ENCODE results near the gene MRTFA.
"Not testable (repeated sequence)": the region's sequence is repeated elsewhere in the genome, so short reads cannot be mapped to it uniquely, and the experiment has no call there.

The MRTFA gene

DNA sequence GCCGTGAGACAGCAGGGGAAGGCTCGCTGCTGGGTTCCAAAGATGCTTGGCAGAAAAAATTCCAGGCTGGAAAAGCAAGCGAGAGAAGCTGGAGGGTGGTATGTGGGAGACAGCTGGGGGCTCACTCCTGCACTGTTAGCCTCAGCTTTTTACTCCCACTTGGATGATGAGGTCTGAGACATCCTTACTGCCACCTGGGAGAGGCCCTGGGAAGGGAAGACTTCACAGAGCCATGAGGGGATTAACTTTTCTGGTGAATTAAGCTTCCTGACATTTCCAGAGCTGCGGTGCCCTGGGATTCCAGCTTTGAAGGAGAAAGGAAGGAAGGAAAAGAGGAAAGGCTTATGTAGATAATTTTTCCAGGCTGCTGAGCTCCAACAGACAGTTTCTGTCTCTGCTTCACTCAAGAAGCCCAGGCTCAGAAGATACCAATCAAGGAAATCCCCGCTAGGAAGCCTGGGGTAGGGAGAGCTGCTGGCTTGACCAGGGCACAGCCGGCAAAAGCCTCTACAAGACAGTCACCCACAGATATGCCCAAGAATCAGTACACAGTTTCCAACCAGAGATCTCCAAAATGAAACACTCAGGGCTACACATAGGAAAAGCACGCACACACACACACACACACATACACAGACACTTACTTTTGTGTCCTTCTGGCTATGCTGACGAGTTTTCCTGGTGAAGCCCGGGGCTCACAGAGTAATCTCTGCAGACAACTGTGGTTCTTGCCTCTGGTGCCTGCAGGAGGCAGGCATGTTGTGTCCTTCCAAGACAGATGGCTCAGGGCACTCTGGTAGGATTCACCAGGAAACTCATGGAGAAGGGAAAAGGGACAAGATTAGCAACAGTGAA is 43.7 kb upstream of the MRTFA start:
- Histone ChIP-seq H3K27ac (no peak overlapping the region), H3K36me3 (no peaks in the 10 kb centered on the region), H3K4me3 (ENCODE audit: low read depth in 1 of 2, low read length in 1 of 2) (no peak overlapping the region), H3K4me1 (ENCODE audit: control insufficient read depth in 1 of 2, insufficient read depth in 1 of 2, low read depth in 1 of 2, low read length in 1 of 2) (no peaks in the 10 kb centered on the region), H3K27me3 (peaks cover 63% of the 10 kb centered on the region), H3K9me3 (no peaks in the 10 kb centered on the region)
- TF ChIP-seq, protein P1, sequence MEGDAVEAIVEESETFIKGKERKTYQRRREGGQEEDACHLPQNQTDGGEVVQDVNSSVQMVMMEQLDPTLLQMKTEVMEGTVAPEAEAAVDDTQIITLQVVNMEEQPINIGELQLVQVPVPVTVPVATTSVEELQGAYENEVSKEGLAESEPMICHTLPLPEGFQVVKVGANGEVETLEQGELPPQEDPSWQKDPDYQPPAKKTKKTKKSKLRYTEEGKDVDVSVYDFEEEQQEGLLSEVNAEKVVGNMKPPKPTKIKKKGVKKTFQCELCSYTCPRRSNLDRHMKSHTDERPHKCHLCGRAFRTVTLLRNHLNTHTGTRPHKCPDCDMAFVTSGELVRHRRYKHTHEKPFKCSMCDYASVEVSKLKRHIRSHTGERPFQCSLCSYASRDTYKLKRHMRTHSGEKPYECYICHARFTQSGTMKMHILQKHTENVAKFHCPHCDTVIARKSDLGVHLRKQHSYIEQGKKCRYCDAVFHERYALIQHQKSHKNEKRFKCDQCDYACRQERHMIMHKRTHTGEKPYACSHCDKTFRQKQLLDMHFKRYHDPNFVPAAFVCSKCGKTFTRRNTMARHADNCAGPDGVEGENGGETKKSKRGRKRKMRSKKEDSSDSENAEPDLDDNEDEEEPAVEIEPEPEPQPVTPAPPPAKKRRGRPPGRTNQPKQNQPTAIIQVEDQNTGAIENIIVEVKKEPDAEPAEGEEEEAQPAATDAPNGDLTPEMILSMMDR (IDR thresholded peaks at IDR 0.05) = no peak

DNA sequence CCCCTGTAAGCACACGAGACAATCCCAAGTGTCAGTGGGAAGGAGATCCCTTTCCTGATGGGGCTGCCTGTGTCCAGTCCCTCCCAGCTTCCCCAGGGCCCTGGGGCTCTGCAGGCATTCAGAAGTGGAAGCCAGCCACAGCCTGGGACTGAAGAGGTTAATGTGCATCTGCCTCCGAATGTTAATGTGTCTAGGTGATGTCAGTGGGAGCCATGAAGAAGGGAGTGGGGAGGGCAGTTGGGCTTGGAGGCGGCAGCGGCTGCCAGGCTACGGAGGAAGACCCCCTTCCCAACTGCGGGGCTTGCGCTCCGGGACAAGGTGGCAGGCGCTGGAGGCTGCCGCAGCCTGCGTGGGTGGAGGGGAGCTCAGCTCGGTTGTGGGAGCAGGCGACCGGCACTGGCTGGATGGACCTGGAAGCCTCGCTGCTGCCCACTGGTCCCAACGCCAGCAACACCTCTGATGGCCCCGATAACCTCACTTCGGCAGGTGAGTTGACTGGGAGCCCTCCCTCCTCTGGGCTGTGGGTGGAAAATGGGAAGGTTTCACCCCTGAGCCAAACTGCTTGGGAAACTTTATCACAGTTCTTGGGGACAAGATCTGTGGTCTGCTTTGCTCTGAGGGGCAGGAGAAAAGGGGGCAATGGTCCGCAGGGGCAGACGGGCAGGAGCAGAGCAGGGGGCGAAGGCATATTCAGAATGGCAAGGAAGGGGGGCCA is 42.9 kb upstream of the MRTFA start, which contains the start of gene MCHR1:
TSS of gene MCHR1 (plus strand) at position 236 of the 715 bp plus-strand sequence. CDS start at position 405, 169 bp downstream.
- Histone ChIP-seq H3K36me3 (no peaks in the 10 kb centered on the region), H3K9me3 (no peaks in the 10 kb centered on the region), H3K4me1 (ENCODE audit: control insufficient read depth in 1 of 2, insufficient read depth in 1 of 2, low read depth in 1 of 2, low read length in 1 of 2) (no peaks in the 10 kb centered on the region), H3K27ac (no peak within 1 kb of the TSS), H3K4me3 (ENCODE audit: low read depth in 1 of 2, low read length in 1 of 2) (no peak within 1 kb of the TSS), H3K27me3 (peaks cover 63% of the 10 kb centered on the region)
- TF ChIP-seq, protein P1 (IDR thresholded peaks at IDR 0.05) = no peak

DNA sequence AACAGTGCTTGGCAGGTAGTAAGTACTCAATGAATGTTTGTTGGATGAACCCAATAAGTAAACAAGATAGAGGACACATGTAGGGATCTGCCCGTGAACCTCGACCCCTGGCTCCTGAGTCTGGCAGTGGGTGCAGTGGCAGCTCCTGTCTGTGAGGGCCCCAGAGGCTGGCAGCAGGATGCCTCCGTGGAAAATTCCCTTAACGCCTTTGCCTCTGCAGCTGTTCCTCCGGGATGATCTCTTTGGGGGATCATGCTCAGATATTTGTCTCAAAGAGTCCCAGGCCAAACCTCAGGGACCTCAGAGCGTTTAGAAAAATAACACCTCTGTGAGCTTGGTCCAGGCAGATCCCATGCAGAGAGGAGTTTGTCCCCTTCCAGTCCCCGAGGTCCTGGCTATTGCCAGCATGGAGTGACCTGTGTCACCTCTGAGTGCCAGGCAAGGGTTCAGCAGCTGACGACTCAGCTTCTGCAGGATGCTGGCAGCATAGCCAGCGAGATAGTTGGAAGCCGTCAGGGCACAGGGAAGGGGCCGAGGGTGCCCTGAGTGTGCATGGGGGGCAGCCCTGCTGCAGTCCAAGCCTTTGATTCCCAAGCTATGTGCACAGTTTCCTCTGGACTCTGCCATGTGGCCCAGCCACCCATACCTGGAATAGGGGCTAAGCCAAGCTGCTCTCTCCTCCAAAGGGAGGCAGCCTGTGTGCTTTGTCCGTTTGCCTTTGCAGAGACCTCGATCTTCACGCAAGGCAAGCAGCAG is 42.2 kb upstream of the MRTFA start:
- Histone ChIP-seq H3K9me3 (no peaks in the 10 kb centered on the region), H3K4me1 (ENCODE audit: control insufficient read depth in 1 of 2, insufficient read depth in 1 of 2, low read depth in 1 of 2, low read length in 1 of 2) (no peaks in the 10 kb centered on the region), H3K27ac (no peak overlapping the region), H3K27me3 (peaks cover 58% of the 10 kb centered on the region), H3K4me3 (ENCODE audit: low read depth in 1 of 2, low read length in 1 of 2) (no peak overlapping the region), H3K36me3 (no peaks in the 10 kb centered on the region)
- TF ChIP-seq, protein P1 (IDR thresholded peaks at IDR 0.05) = no peak

DNA sequence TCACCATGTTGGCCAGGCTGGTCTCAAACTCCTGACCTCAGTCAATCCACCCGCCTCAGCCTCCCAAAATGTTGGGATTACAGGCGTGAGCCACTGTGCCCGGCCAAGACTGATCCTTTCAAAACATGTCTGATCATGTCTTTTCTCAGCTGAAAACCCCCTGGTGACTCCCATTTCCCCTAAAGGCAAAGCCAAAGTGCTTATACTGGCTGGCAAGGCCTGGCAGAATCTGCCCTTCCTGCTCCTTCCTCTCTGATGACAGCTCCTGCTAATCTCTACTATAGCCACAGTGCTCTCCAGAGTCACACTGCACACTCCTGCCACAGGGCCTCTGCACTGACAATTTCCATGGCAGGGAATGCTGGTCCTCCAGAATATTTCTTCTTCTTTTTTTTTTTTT is 40.1 kb upstream of the MRTFA start:
- TF ChIP-seq, protein P1 (IDR thresholded peaks at IDR 0.05) = no peak
- Histone ChIP-seq H3K36me3 (no peaks in the 10 kb centered on the region), H3K27ac (no peak overlapping the region), H3K4me1 (ENCODE audit: control insufficient read depth in 1 of 2, insufficient read depth in 1 of 2, low read depth in 1 of 2, low read length in 1 of 2) (no peaks in the 10 kb centered on the region), H3K4me3 (ENCODE audit: low read depth in 1 of 2, low read length in 1 of 2) (no peak overlapping the region), H3K27me3 (peaks cover 40% of the 10 kb centered on the region), H3K9me3 (no peaks in the 10 kb centered on the region)

DNA sequence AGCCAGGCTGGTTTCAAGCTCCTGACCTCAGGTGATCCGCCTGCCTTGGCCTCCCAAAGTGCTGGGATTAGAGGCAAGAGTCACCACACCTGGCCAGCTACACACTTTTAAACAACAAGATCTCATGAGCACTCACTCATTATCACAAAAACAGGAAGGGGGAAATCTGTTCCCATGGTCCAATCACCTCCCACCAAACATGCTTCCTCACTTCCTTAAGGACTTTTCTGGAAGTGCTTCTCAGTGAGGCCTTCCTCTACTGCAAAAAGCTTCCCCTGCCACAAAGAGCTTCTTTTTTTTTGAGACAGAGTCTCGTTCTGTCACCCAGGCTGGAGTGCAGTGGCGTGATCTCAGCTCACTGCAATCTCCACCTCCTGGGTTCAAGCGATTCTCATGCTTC is 39.6 kb upstream of the MRTFA start:
- peaks cover 35% of the 10 kb centered on the region for H3K27me3 ChIP-seq
- H3K4me3 ChIP-seq (ENCODE audit: low read depth in 1 of 2, low read length in 1 of 2); H3K36me3 ChIP-seq; H3K4me1 ChIP-seq (ENCODE audit: control insufficient read depth in 1 of 2, insufficient read depth in 1 of 2, low read depth in 1 of 2, low read length in 1 of 2); H3K27ac ChIP-seq; H3K9me3 ChIP-seq: not testable (repeated sequence)
